PC-3 (cell line): ENCODE results near the gene RALA. TPM values are rescaled to one million over a fixed set of nuclear protein-coding genes. Genes with fewer than 3 reads are reported as not detected.
A peak's percentile ranks its signal among the peaks of the same experiment; 100 is the strongest.

ENCODE experiments used
- ATAC-seq: fragments of 200-7000 bp; cut with Tn5 transposase; 2 replicates; pipeline ENCODE4 v1.9.1; 2020; ENCODE audit warnings: mild to moderate bottlenecking, moderate library complexity
- BruUV-seq: library from RNA; stranded (reverse); fragments of 400-500 nt; replicated peaks from 2 replicates; lab custom pipeline; 2021; lab: Mats Ljungman, UMichigan
- CTCF ChIA-PET: fragments of 300-600 bp; sonication (Branson Sonifier 250); formaldehyde crosslinking; loops from one replicate; lab custom pipeline; 2022; ENCODE audit warnings: antibody characterized with exemption; lab: Charles Lee
- POLR2A ChIA-PET: fragments of 300-600 bp; sonication (Branson Sonifier 250); formaldehyde crosslinking; loops from one replicate; lab custom pipeline; 2022; ENCODE audit warnings: antibody characterized with exemption; ENCODE audit not compliant: unreplicated experiment; lab: Charles Lee
- DNase-seq: peaks from one replicate; pipeline ENCODE4 v3.0.0-alpha.2; 2015
- H2AFZ ChIP-seq: fragments of 300-600 bp; sonication (generic); 2 replicates; pipeline ENCODE4 v1.6.0; 2016; ENCODE audit warnings: antibody characterized with exemption, low read length
- H3F3A ChIP-seq: fragments of 300-600 bp; sonication (generic); one replicate; pipeline ENCODE4 v1.6.0; 2017; ENCODE audit warnings: antibody characterized with exemption, low read length, control low read depth, mild to moderate bottlenecking; ENCODE audit not compliant: unreplicated experiment
- H3K27ac ChIP-seq: fragments of 300-600 bp; sonication (generic); 2 replicates; pipeline ENCODE4 v1.5.1; 2016; ENCODE audit warnings: mild to moderate bottlenecking, low read length
- H3K27me3 ChIP-seq: fragments of 300-600 bp; sonication (generic); 2 replicates; pipeline ENCODE4 v1.6.1; 2016; ENCODE audit warnings: low read length, mixed read lengths
- H3K36me3 ChIP-seq: fragments of 300-600 bp; sonication (generic); 2 replicates; pipeline ENCODE4 v1.6.1; 2016; ENCODE audit warnings: low read depth, mixed run types, low read length, mixed read lengths
- H3K4me1 ChIP-seq: fragments of 300-600 bp; sonication (generic); 2 replicates; pipeline ENCODE4 v1.5.1; 2016; ENCODE audit warnings: low read length; ENCODE audit not compliant: insufficient read depth
- H3K4me2 ChIP-seq: fragments of 300-600 bp; sonication (generic); 2 replicates; pipeline ENCODE4 v1.6.0; 2016; ENCODE audit warnings: low read length
- H3K4me3 ChIP-seq: fragments of 300-600 bp; sonication (generic); 2 replicates; pipeline ENCODE4 v1.5.1; 2016; ENCODE audit warnings: mild to moderate bottlenecking, low read length, mixed read lengths
- H3K79me2 ChIP-seq: fragments of 300-600 bp; sonication (generic); 2 replicates; pipeline ENCODE4 v1.6.1; 2017; ENCODE audit warnings: low read length, mixed read lengths
- H3K9ac ChIP-seq: fragments of 300-600 bp; sonication (generic); 2 replicates; pipeline ENCODE4 v1.6.0; 2016; ENCODE audit warnings: mild to moderate bottlenecking, low read length
- H3K9me2 ChIP-seq: fragments of 300-600 bp; sonication (generic); replicated peaks from 2 replicates; pipeline ENCODE4 v1.6.1; 2016; ENCODE audit warnings: mixed run types, low read length, mixed read lengths
- H3K9me3 ChIP-seq: fragments of 300-600 bp; sonication (generic); 2 replicates; pipeline ENCODE4 v1.6.1; 2016; ENCODE audit warnings: low read length, mixed read lengths
- H4K20me1 ChIP-seq: fragments of 300-600 bp; sonication (generic); 2 replicates; pipeline ENCODE4 v1.6.1; 2016; ENCODE audit warnings: low read length, mixed read lengths
- EZH2 ChIP-seq: fragments of 300-600 bp; sonication (generic); IDR thresholded peaks from one replicate; pipeline ENCODE4 v1.6.1; 2017; ENCODE audit warnings: antibody characterized with exemption, mild to moderate bottlenecking, low read length; ENCODE audit not compliant: unreplicated experiment
- EZH2phosphoT487 ChIP-seq: fragments of 300-600 bp; sonication (generic); IDR thresholded peaks from 2 replicates; pipeline ENCODE4 v1.6.1; 2018; ENCODE audit warnings: mild to moderate bottlenecking, antibody characterized with exemption, low read length, borderline replicate concordance
- intact Hi-C: fragments of 100-400 bp; cut with micrococcal nuclease; formaldehyde crosslinking; loops from 2 replicates; pipeline ENCODE4 v1.9.0; 2023
- total RNA-seq: library from RNA; depleted of rRNA; stranded (reverse); fragments of >200 nt; gene quantifications from 2 replicates; pipeline ENCODE4 v1.2.3, GENCODE V29; 2014
- TF ChIP-seq, protein P1 (sequence below): fragments of 300-600 bp; sonication (generic); conservative IDR thresholded peaks from 2 replicates; pipeline ENCODE4 v1.5.1; 2017; ENCODE audit warnings: antibody characterized with exemption, low read depth, mild to moderate bottlenecking, low read length

RALA gene
- total RNA-seq, 1 experiment from 2014 or later = 12.9 TPM

DNA sequence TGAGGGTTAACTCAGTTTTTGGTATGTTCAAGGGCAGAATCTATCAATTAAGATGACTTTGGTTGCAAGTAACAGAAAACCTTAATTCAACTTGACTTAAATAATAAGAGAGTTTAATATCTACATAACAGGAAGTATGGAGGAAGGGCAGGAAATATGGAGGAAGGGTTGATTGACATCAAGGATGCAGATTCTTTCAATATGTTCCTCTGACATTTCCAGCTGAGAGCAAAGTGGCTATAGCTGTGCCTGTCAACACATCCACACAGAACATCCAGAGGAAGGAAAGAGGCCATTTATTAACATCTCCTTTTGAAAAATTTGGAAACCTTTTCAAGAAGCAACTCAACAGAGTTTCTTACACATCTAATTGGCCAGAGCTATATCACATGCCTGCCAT is 19.4 kb upstream of the RALA start:
- H3K27me3 ChIP-seq = no peaks in the 10 kb centered on the region
- H3K4me1 ChIP-seq = peaks cover 23% of the 10 kb centered on the region
- H3K79me2 ChIP-seq = no peaks in the 10 kb centered on the region
- POLR2A ChIA-PET = interaction anchor here (0.7 kb wide), 1 partner anchor 21 kb away, joined by 4 read pairs; no protein-coding TSS in a partner anchor
- H3K27ac ChIP-seq = no peak overlapping the region
- ATAC-seq = no peak
- no peak overlapping the region for H3K4me3 ChIP-seq
- no peak for TF ChIP-seq EZH2
- TF ChIP-seq, protein P1, sequence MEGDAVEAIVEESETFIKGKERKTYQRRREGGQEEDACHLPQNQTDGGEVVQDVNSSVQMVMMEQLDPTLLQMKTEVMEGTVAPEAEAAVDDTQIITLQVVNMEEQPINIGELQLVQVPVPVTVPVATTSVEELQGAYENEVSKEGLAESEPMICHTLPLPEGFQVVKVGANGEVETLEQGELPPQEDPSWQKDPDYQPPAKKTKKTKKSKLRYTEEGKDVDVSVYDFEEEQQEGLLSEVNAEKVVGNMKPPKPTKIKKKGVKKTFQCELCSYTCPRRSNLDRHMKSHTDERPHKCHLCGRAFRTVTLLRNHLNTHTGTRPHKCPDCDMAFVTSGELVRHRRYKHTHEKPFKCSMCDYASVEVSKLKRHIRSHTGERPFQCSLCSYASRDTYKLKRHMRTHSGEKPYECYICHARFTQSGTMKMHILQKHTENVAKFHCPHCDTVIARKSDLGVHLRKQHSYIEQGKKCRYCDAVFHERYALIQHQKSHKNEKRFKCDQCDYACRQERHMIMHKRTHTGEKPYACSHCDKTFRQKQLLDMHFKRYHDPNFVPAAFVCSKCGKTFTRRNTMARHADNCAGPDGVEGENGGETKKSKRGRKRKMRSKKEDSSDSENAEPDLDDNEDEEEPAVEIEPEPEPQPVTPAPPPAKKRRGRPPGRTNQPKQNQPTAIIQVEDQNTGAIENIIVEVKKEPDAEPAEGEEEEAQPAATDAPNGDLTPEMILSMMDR = no peak
- TF ChIP-seq EZH2phosphoT487 = no peak
- H3K4me2 ChIP-seq = no peak overlapping the region
- H4K20me1 ChIP-seq = no peaks in the 10 kb centered on the region
- DNase-seq = no peak
- H3K9me2 ChIP-seq = no peaks in the 10 kb centered on the region
- intact Hi-C loops = no loop called here
- no peaks in the 10 kb centered on the region for H3K9me3 ChIP-seq
- no TSS peak for BruUV-seq
- no peaks in the 10 kb centered on the region for H3K36me3 ChIP-seq
- no peaks in the 10 kb centered on the region for H3F3A ChIP-seq
- no peak overlapping the region for H2AFZ ChIP-seq
- no peak overlapping the region for H3K9ac ChIP-seq
- CTCF ChIA-PET = no interaction called here

DNA sequence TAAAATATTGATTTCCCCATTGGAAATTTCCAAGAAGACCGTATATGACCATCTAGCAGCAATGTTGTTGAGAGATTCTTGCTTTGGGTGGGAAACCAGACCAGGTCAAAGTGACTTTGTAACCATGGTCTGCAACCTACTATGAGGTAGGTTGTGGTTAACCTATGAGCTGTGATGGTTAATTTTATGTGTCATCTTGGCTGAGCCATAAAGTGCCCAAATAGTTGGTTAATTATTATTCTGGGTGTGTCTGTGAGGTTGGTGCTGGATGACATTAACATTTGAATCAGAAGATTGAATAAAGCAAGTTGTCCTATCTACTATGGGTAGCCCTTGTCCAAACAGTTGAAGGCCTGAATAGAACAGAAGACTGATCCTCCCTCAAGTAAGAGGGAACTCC is 18.3 kb upstream of the RALA start:
- H3K4me3 ChIP-seq = no peak overlapping the region
- H3K4me1 ChIP-seq = peaks cover 25% of the 10 kb centered on the region
- no peaks in the 10 kb centered on the region for H3F3A ChIP-seq
- ChIA-PET CTCF (interaction anchor here (0.9 kb wide), 1 partner anchor 24 kb away, joined by 3 read pairs; no protein-coding TSS in a partner anchor), POLR2A (no interaction called here)
- peak; percentile 57 for DNase-seq
- no peaks in the 10 kb centered on the region for H3K36me3 ChIP-seq
- peak overlapping the region; percentile 18 for H3K4me2 ChIP-seq
- intact Hi-C loops = no loop called here
- H4K20me1 ChIP-seq = no peaks in the 10 kb centered on the region
- no peak overlapping the region; the same call in 1 of the 2 replicates for H3K9ac ChIP-seq
- no peaks in the 10 kb centered on the region for H3K79me2 ChIP-seq
- no peak overlapping the region for H2AFZ ChIP-seq
- no TSS peak for BruUV-seq
- H3K27me3 ChIP-seq = no peaks in the 10 kb centered on the region
- H3K9me2 ChIP-seq = no peaks in the 10 kb centered on the region
- TF ChIP-seq, protein P1 = no peak
- no peak for TF ChIP-seq EZH2phosphoT487
- TF ChIP-seq EZH2 = no peak
- H3K9me3 ChIP-seq = no peaks in the 10 kb centered on the region
- peak overlapping the region; percentile 39 for H3K27ac ChIP-seq
- ATAC-seq = peak; percentile 19

DNA sequence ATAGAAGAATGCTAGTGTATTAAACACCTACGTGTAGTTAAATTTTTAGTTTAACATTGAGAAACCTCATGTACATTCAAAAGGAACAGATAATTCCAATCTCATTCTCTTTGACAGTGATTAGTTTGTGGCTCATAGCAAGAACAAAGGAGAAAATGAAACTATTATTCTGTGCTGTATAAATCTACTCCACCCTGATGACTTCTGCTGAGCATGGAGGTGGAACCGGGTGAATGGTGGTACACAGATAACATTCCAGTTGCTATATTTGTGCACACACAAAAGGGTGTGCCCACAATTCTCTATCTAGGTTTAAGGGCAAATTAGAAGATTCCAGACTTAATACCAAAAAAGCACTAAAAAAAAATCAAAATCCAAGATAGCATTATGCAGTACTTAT is 17.0 kb upstream of the RALA start:
- ChIA-PET POLR2A (no interaction called here), CTCF (no interaction called here)
- Histone ChIP-seq H2AFZ (no peak overlapping the region), H3K79me2 (no peaks in the 10 kb centered on the region), H3F3A (no peaks in the 10 kb centered on the region), H3K4me3 (no peak overlapping the region), H3K9me3 (no peaks in the 10 kb centered on the region), H3K27me3 (no peaks in the 10 kb centered on the region), H3K9me2 (no peaks in the 10 kb centered on the region), H4K20me1 (no peaks in the 10 kb centered on the region), H3K9ac (no peak overlapping the region), H3K27ac (no peak overlapping the region), H3K4me2 (no peak overlapping the region), H3K4me1 (peaks cover 25% of the 10 kb centered on the region), H3K36me3 (no peaks in the 10 kb centered on the region)
- intact Hi-C loops = no loop called here
- TF ChIP-seq EZH2 (no peak), EZH2phosphoT487 (no peak)
- TF ChIP-seq, protein P1 = no peak
- ATAC-seq (no peak), DNase-seq (no peak)
- BruUV-seq = no TSS peak
